Cerebellar nuclear complex (tissue), 1 donor: Measurements from ENCODE around the gene RRP12.
"Not testable (repeated sequence)": the region's sequence is repeated elsewhere in the genome, so short reads cannot be mapped to it uniquely, and the experiment has no call there.

ENCODE experiments used
- DNase-seq, 2 experiments: peaks; one replicate each; lab custom pipeline; 2025; lab: John Stamatoyannopoulos, UW

Gene RRP12

GRCh38 chr10:97407952-97408248, 6.8 kb upstream of the RRP12 start:
- no peak for DNase-seq

- DNase-seq = peak; percentile 2 to 20
Observed at GRCh38 chr10:97407211-97407951, 6.2 kb upstream of the RRP12 start.

DNA sequence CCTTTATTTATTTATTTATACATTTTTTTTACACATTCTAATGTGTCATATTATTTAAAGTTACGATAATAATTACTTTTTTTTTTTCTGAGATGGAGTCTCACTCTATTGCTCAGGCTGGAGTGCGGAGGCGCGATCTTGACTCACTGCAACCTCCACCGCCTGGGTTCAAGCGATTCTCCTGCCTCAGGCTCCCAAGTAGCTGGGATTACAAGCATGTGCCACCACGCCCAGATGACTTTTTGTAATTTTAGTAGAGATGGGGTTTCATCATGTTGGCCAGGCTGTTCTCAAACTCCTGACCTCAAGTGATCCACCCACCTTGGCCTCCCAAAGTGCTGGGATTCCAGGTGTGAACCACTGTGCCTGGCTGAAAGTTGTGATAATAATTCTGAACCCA, 5.3 kb upstream of the RRP12 start:
- DNase-seq = not testable (repeated sequence)

- DNase-seq = no peak
Observed at GRCh38 chr10:97406064-97406463, 4.9 kb upstream of the RRP12 start.

DNA sequence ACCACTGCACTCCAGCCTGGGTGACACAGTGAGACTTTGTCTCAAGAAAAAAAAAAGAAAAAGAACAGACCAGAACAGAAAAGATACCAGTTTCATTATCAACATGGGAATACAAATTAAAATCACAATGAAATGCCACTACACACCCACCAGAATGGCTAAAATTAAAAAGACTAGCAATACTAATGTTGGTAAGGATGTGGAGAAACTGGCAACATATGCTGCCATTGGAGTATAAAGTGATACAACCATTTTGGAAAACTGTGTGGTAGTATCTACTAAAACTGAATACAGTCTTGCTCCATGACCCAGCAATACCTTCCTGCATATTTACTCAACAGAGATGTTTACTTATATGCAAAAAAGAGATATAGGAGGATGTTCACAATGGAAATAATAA, 2.9 kb upstream of the RRP12 start:
- no peak for DNase-seq

DNA sequence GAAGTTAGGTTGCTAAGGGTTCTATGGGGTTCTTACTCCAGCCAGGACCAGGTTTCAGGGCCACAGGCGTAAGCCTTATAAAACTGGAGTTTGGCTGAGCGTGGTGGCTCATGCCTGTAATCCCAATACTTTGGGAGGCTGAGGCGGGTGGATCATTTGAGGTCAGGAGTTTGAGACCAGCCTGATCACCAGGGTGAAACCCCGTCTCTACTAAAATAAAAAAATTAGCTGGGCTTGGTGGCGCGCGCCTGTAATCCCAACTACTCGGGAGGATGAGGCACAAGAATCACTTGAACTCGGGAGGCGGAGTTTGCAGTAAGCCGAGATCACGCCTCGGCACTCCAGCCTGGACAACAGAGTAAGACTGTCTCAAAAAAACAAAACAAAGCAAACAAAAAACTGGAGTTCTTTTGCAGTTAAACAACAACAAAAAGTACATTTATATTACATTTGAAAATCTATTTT, 347 bp upstream of the RRP12 start:
- DNase-seq = no peak

GRCh38 chr10:97399843-97400545, 1.1 kb downstream of the RRP12 start:
- no peak for DNase-seq

- no peak for DNase-seq
Observed at GRCh38 chr10:97396056-97396455, 5.1 kb downstream of the RRP12 start.

- DNase-seq = no peak
Observed at GRCh38 chr10:97393034-97393573, 8.0 kb downstream of the RRP12 start.

GRCh38 chr10:97390091-97390490, 11.0 kb downstream of the RRP12 start:
- DNase-seq = no peak

DNA sequence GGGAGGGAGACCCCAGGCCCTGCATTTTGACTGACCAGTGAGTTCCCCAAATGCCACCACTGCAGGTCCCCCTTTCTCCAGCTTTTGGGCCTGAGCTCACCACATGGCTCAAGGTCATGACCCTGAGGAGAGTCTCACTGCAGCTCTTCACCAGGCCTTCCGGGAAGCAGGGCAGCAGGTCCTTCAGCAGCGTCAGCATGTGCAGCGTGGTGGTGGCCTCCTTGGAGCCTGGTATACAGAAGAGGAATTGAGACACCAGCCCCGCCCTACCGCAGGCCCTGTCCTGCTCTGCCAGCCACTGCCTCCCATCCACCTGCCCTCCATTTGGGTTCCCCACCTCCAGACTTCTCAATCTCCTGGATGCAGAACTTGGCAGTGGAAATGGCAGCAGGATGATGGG, 13.0 kb downstream of the RRP12 start:
- no peak for DNase-seq

DNA sequence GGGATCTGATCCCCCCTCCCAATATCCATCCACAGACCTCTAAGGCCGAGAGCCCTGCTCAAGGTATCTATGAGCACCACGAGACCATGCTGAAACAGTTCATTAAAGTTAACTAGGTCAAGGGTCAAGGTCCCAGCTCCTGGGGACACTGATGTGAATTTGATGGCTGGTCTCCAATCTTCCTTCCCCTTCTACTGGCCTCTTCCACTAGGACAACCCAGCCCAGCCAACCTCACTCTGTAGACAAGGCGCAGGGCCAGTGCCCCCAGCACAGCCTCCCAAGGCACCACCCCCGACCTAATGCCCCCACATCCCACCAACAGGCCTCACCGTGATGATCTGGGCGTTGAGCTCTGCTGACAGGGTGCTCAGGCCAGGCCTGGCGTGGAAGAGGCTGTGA, 15.6 kb downstream of the RRP12 start:
- no peak for DNase-seq

GRCh38 chr10:97384641-97385040, 16.5 kb downstream of the RRP12 start:
- DNase-seq = no peak

DNA sequence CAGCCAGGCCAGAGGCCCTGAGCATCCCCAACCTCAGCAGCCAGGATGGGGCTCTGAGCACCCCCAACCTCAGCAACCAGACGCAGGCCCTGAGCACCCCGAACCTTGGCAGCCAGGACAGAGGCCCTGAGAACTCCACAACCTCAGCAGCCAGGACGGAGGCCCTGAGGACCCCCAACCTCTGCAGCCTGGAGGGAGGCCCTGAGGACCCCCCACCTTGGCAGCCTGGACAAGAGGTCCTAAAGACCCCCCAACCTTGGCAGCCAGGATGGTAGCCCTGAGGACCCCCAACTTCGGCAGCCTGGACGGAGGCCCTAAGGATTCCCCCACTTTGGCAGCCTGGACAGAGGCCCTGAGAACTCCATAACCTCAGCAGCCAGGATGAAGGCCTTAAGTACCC, 17.0 kb downstream of the RRP12 start:
- DNase-seq = no peak

DNA sequence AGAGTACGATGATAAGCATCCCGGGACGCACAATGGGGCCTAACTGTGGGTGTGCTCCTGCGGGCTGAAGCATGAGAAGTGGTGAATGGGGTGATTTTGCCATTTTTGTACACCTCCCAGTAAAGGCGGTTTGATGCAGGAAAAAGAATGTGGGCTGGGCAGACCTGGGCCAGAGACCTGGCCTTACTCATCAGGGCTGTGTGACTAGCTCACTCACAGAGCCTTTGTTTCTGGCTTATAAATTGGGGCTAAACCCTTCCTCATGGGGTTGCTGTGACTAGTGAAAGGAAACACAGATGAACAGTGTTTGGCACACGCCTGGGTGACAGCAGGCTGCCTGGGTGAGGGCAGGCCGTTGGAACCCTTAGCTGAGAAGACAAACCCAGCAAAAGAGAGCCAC, 18.0 kb downstream of the RRP12 start:
- DNase-seq = no peak

DNA sequence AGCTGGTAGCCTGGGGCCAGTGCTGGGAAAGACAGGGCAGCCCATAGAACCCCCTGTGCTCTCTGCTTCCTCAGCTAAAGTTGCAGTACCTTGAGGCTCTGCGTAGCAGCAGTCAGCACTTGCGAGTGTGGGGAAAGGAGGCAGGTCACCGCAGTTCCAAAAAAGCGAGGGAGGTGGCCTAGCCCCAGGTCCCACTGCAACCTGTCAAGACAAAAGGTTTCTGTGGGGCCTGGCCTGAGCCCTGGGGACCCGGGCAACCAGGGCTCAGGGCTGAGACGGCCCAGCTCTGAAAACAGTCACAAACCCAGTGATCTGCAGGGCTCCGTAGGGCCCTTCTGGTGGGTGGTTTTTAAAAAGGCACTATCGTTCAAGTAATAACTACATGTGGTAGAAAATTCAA, 19.5 kb downstream of the RRP12 start:
- no peak for DNase-seq

- DNase-seq = no peak
Observed at GRCh38 chr10:97380516-97380915, 20.6 kb downstream of the RRP12 start.

GRCh38 chr10:97378933-97379921, 21.9 kb downstream of the RRP12 start:
- no peak for DNase-seq

- DNase-seq = no peak
Observed at GRCh38 chr10:97376413-97376812, 24.7 kb downstream of the RRP12 start.

- no peak for DNase-seq
Observed at GRCh38 chr10:97373456-97373855, 27.7 kb downstream of the RRP12 start.

DNA sequence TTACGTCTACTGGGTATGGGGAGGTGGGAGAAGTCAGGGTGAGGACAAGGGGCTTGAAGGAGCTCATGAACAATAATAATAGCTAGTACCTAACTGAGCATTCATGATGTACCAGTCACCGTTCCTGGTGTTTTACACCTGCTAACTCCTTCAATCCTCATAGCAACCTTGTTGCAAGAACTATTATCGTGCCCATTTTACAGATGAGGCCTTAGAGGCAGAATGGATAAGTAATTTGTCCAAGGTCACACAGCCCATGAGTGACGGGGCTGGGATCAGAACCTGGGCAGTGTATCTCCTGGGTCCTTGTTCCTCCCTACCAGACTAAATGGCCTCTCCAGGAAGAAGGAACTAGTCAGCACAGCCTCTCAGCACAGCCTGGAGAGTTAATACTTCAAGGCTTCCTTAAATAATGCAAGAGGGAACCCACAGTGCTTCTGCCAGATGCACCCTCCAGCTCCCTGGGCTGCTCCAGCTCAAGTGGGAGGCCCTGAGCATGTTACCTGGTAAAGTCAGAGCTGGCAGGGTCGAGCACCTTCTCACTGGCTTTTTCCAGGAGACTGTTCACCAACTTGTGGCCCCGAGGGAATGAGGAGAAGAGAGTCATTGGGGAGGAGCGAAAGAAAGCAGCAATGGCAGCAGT, 28.8 kb downstream of the RRP12 start:
- no peak for DNase-seq

GRCh38 chr10:97371696-97372095, 29.4 kb downstream of the RRP12 start:
- DNase-seq = no peak
